HG02852 (cell line): ENCODE data around the gene TSPAN18.

Experiments
- ATAC-seq: cut with Tn5 transposase; IDR thresholded peaks from one replicate; pipeline ENCODE4 v1.9.1; 2021; ENCODE audit warnings: mild to moderate bottlenecking, moderate library complexity; ENCODE audit not compliant: unreplicated experiment

The TSPAN18 gene

DNA sequence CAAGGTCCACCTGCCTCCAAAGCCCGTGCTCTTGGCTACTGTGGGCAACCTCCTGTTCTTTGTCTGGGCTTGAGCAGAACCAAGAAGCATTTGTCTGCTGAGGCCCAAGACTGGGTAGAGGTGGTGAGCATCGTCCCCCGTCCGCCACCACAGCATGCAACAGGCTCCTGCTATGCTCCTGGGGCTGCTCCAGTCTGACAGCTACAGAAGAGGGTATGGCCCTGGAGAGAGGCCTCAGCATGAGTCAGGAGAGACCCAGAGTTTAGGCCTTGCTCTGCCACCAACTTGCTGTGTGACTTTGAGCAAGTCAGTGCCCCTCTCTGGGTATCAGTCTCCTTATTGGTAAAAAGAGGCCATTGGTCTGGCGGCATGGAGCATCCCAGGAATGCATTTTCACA, 132.8 kb downstream of the TSPAN18 start:
- no peak for ATAC-seq

DNA sequence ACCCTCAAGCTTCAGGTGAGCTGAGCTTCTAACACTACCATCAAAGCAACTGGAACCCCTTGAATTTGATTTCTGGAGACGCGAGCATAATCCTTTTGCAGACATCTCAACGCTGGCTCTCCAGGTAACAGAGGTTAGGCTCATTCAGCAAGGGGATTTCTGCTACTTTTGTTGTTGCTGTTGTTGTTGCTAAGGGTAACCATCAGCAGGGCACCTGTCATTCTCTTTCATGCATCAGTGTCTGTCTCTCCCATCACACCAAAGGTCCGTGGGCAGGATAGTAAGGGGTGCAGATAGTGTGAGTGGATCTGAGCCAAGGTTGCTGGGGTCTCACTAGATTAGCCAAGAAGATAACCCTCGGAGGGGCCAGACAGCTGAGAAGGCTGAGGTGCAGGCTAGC, 133.6 kb downstream of the TSPAN18 start:
- ATAC-seq: no peak

- ATAC-seq: peak; percentile 99
These were observed 135.2 kb downstream of the TSPAN18 start for GRCh38 chr11:44861849-44862557.

DNA sequence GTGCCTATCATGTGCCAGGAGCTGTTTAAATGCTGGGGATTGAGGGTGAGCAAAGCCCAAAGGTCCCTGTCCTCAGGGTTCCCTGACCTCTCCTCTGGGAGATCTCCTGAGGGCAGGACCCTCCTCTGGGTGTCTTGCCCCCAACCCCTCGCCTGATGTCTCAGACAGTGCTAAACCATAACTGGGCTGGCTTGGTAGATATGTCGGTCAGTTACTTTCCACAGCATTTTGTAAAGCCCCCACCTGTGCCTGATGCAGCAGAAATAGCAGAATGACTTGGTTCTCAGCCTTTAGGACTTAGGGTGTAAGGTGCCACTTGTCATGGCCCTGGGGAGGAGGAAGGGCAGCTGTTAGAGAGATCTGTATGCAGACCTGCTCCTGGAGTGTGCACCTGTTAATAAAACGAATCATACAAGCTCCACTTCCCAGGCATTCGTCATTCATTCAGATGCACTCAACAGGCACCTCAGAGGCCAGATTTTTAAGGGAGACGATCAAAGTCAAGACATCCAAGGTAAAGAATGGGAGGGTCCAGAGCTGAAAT, 135.9 kb downstream of the TSPAN18 start:
- peak; percentile 0 for ATAC-seq

GRCh38 chr11:44863231-44863630, 136.5 kb downstream of the TSPAN18 start:
- ATAC-seq: no peak

- no peak for ATAC-seq
These were observed 139.1 kb downstream of the TSPAN18 start for GRCh38 chr11:44865866-44866272.

DNA sequence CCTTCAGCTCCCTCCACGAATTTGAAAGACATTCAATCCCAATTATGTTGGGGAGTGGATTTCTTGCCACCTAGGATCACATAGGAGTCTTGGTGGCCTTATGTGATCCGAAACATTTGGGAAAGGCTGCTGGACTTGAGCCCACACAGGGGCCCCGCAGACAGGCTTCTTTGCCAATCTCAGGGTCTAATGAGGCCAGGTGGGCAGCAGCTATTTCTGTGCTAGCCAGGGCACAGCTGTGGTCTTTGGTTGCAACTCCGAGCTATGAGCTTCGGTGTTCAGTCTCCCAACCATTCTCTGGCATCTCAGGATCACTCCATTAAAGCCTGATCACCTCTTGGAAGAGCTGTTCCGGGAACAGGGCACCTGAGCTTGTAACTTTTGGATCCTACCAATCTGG, 139.5 kb downstream of the TSPAN18 start:
- no peak for ATAC-seq

DNA sequence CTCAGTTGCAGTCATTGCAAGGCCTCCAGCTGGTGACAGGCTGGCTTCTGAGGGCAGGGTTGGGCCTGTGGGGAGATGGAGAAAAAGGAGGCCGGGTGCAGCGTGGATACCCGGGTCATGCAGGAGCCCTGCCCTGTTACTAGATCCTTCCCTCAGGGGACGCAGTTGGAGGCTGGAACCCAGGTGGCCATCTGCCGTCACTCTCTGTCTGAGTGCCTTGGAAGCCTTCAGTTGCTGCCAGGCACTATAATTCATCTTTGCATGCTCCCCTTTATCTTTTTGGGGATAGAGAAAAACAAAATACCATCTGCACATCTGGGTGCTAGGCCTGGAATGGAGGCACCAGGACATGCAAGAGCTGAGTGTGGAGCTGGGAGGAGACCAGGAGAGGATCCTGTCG, 141.3 kb downstream of the TSPAN18 start:
- ATAC-seq: no peak

- ATAC-seq: no peak
These were observed 142.0 kb downstream of the TSPAN18 start for GRCh38 chr11:44868455-44869421.

- ATAC-seq: no peak
These were observed 143.4 kb downstream of the TSPAN18 start for GRCh38 chr11:44870181-44870580.

GRCh38 chr11:44870615-44871176, 143.9 kb downstream of the TSPAN18 start:
- ATAC-seq: no peak

- peak; percentile 94 for ATAC-seq
These were observed 144.9 kb downstream of the TSPAN18 start for GRCh38 chr11:44871682-44872081.

DNA sequence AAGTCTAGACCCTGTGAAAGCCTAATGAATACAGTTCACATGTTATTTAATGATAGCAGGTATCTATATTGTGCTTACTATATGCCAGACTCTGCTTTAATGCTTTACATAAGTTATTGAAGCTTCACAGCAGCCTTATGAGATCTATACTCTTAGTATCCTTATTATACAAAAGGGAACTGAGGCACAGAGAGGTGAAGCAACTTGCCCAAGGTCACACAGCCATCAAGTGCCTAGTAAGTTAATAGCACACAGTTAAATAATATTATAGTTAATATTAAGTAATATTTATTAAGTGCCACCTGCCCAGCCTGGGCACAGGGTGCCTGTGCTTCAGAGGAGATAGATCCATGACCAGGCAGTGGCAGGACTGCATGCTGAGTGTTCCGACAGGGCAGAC, 145.8 kb downstream of the TSPAN18 start:
- no peak for ATAC-seq

GRCh38 chr11:44873537-44873936, 146.8 kb downstream of the TSPAN18 start:
- ATAC-seq: no peak

DNA sequence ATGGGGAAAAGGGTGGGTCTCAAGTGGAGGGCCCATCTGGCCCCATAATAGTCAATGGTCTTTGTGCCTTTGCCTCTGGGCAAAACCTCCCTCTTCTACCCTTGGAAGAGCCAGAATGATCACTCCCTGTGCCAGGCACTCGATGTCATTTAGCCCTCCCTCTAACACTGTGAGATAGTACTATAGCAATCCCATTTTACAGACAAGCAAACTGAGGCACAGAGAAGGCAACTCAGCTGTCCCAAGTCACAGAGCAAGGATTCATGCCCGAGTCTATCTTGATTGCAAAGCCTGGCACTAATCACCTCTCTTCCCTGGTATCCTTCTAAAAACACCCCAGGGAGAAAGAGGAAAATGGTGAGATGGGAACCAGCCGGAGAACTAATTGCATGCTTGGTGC, 147.5 kb downstream of the TSPAN18 start:
- ATAC-seq: no peak

GRCh38 chr11:44875037-44875436, 148.3 kb downstream of the TSPAN18 start:
- no peak for ATAC-seq

GRCh38 chr11:44876194-44876723, 149.5 kb downstream of the TSPAN18 start:
- ATAC-seq: no peak

DNA sequence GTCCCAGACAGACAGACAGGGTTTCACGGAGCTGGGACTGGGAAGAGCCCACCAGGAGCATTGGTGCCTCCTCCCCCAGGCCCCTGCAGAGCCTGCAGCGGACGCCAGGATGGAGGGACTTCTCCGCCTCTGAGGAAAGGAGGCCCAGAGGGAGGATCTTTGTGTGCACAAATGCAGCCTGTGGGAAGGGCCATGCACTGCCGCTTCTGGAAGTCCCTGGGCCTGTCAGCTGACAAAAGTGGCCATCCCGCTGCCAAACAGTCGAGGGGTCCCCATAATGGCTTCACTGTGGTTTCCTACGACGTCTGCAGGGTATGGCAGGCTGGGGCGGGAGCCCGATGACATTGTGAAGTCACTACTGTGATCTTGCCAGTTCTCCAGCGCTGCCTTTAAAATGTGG, 150.1 kb downstream of the TSPAN18 start:
- no peak for ATAC-seq

GRCh38 chr11:44877571-44878497, 151.1 kb downstream of the TSPAN18 start:
- ATAC-seq: no peak

DNA sequence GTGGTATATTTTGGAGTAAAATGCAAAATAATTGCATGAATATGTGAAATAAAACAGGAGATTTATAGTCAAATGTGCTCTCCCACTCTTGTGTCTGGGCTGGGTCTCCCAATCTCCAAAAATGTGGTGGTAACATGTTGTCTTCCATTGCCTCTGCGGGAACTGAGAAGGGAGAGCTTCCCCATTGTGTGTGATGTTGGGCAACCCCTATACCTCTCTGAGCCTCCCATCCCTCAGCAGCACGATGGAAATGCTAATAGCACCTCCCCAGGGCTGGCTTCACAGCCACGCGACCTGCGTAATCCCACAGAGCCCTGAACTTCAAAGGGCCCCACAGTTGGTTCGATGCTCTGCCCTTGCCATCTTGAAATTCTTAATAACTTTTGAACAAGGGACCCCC, 151.9 kb downstream of the TSPAN18 start:
- no peak for ATAC-seq
